GM21423 (cell line): Measurements from ENCODE around the gene SCLY.
"Not testable (repeated sequence)": the region's sequence is repeated elsewhere in the genome, so short reads cannot be mapped to it uniquely, and the experiment has no call there.

Experiments used
- ATAC-seq: cut with Tn5 transposase; IDR thresholded peaks from one replicate; pipeline ENCODE4 v1.9.1; 2021; ENCODE audit warnings: mild to moderate bottlenecking, moderate library complexity; ENCODE audit not compliant: unreplicated experiment

SCLY gene

GRCh38 chr2:238060542-238061314, at the start of gene SCLY:
Gene SCLY (plus strand): TSS chr2:238061001. CDS start chr2:238061055, 54 bp downstream.
- ATAC-seq: peak; percentile 94

- ATAC-seq: no peak
These were observed 47.0 kb upstream of the SCLY start for GRCh38 chr2:238013806-238014205.

GRCh38 chr2:238015705-238016104, 45.1 kb upstream of the SCLY start:
- no peak for ATAC-seq

- no peak for ATAC-seq
These were observed 44.3 kb upstream of the SCLY start for GRCh38 chr2:238016526-238016925.

GRCh38 chr2:238019962-238020361, 40.8 kb upstream of the SCLY start:
- ATAC-seq: no peak

GRCh38 chr2:238020816-238021215, 40.0 kb upstream of the SCLY start:
- ATAC-seq: no peak

GRCh38 chr2:238021327-238021726, 39.5 kb upstream of the SCLY start:
- ATAC-seq: no peak

GRCh38 chr2:238022594-238023157, 38.1 kb upstream of the SCLY start:
- no peak for ATAC-seq

- ATAC-seq: no peak
These were observed 37.2 kb upstream of the SCLY start for GRCh38 chr2:238023608-238024007.

- ATAC-seq: no peak
These were observed 35.8 kb upstream of the SCLY start for GRCh38 chr2:238024986-238025385.

- ATAC-seq: no peak
These were observed 35.0 kb upstream of the SCLY start for GRCh38 chr2:238025741-238026360.

GRCh38 chr2:238027058-238027457, 33.7 kb upstream of the SCLY start:
- no peak for ATAC-seq

- no peak for ATAC-seq
These were observed 33.0 kb upstream of the SCLY start for GRCh38 chr2:238027591-238028415.

GRCh38 chr2:238029853-238030252, 30.9 kb upstream of the SCLY start:
- no peak for ATAC-seq

- ATAC-seq: no peak
These were observed 30.2 kb upstream of the SCLY start for GRCh38 chr2:238030422-238031155.

- no peak for ATAC-seq
These were observed 29.1 kb upstream of the SCLY start for GRCh38 chr2:238031751-238032150.

GRCh38 chr2:238032755-238033337, 28.0 kb upstream of the SCLY start:
- no peak for ATAC-seq

- ATAC-seq: not testable (repeated sequence)
These were observed 26.8 kb upstream of the SCLY start for GRCh38 chr2:238033991-238034390.

GRCh38 chr2:238038203-238038602, 22.6 kb upstream of the SCLY start:
- ATAC-seq: no peak

- ATAC-seq: no peak
These were observed 21.6 kb upstream of the SCLY start for GRCh38 chr2:238039151-238039550.
